ENCODE data around the gene PWWP2B.

PWWP2B gene

DNA sequence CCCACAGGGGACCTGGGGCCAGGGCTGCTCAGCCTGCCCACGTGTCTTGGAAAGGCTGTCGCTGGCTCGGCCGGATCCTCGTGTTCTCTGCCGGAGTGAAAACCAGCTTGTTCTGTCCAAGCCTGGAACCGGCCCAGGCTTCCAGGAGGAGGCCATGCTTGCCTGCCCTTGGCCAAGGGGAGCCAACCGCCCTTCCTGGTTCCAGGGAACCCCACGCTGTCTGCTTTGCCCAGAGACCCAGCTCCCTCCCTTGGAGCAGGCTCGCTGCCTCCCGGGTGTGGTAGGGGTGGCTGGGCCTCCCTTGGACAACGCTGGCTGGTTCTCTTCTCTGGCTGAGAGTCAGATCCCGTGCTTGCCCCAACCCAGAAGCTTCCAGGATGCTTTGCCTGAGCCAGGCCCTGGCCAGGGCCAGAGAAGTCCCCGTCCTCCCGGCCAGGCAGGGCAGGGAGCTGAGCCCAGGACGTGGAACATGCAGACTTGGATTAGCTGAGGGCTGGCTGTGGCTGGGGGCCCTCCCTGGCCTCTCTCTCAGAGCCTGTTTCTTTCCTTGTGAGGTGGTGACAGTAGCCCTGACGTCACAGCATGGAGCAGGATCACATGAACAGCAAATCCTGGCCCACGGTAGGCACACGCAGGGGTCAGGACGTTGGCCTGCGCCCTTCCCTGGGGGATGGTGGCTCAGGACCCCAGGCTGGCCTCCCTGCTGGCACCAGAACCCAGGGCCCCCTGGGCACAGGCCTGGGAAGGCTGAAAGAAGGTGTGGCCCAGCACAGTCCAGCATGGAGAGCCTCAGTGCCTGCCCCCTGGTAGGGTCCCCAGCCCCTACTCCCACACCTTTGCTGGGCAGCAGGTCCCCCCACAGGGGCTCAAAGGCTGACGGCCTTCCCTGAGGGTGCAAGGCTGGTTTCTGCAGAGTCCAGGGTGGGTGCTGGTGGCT lies 67.5 kb downstream of the PWWP2B start:
- H3K4me3 ChIP-seq (ENCODE audit: low read depth, low read length), result no peak overlapping the region
- POLR2A ChIA-PET, result interaction anchor here (0.6 kb wide), 1 partner anchor 168 kb away, joined by 3 read pairs; no protein-coding TSS in a partner anchor
- CTCF ChIA-PET, result interaction anchor here (1.0 to 7.1 kb wide), 5 partner anchors 10 to 174 kb away, joined by 3 to 151 read pairs (median 4); no protein-coding TSS in a partner anchor
- TF ChIP-seq, protein P1, sequence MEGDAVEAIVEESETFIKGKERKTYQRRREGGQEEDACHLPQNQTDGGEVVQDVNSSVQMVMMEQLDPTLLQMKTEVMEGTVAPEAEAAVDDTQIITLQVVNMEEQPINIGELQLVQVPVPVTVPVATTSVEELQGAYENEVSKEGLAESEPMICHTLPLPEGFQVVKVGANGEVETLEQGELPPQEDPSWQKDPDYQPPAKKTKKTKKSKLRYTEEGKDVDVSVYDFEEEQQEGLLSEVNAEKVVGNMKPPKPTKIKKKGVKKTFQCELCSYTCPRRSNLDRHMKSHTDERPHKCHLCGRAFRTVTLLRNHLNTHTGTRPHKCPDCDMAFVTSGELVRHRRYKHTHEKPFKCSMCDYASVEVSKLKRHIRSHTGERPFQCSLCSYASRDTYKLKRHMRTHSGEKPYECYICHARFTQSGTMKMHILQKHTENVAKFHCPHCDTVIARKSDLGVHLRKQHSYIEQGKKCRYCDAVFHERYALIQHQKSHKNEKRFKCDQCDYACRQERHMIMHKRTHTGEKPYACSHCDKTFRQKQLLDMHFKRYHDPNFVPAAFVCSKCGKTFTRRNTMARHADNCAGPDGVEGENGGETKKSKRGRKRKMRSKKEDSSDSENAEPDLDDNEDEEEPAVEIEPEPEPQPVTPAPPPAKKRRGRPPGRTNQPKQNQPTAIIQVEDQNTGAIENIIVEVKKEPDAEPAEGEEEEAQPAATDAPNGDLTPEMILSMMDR (IDR thresholded peaks at IDR 0.05; ENCODE audit: insufficient read depth, low read length, missing control alignments), result no peak
- no peak for DNase-seq (ENCODE audit: low read depth, low spot score)

DNA sequence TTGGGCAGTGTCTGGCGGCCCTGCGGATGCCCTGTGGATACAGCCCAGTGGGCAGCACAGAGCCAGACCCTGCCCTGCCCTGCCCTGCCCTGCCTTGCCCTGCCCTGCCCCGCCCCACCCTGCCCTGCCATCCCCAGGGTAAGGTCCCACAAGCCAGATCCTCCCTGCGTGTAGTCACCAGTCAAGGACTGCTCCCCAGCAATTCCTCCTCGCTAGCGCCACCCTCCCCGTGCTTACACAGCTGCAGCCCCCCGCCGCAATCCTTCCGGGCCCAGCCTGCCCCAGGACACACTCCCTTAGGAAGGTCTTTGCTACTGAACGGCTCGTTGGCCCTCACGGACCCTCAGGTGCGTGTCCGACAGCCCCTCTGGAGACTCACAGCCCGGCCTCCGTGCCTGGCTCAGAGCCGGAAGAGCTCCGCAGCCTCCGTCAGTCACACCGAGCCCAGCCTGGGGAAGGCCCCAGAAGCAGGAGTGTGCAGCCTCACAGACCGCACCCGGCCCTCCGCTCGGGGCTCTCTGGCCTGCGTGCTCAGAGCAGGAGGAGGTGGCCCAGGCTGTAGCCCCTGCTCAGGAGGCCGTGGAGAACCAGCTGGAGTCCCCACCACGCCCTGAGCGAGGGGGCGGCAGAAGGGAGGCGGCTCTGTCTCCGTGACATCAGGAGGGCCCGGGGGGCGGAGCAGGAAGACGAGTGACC lies 68.3 kb downstream of the PWWP2B start:
- POLR2A ChIA-PET, result interaction anchor here (0.6 kb wide), 1 partner anchor 168 kb away, joined by 3 read pairs; no protein-coding TSS in a partner anchor
- no peak for DNase-seq (ENCODE audit: low read depth, low spot score)
- TF ChIP-seq, protein P1 (IDR thresholded peaks at IDR 0.05; ENCODE audit: insufficient read depth, low read length, missing control alignments), result no peak
- CTCF ChIA-PET, result interaction anchor here (1.0 to 2.5 kb wide), 3 partner anchors 10 to 173 kb away, joined by 3 to 13 read pairs (median 4); no protein-coding TSS in a partner anchor
- no peak overlapping the region for H3K4me3 ChIP-seq (ENCODE audit: low read depth, low read length)

DNA sequence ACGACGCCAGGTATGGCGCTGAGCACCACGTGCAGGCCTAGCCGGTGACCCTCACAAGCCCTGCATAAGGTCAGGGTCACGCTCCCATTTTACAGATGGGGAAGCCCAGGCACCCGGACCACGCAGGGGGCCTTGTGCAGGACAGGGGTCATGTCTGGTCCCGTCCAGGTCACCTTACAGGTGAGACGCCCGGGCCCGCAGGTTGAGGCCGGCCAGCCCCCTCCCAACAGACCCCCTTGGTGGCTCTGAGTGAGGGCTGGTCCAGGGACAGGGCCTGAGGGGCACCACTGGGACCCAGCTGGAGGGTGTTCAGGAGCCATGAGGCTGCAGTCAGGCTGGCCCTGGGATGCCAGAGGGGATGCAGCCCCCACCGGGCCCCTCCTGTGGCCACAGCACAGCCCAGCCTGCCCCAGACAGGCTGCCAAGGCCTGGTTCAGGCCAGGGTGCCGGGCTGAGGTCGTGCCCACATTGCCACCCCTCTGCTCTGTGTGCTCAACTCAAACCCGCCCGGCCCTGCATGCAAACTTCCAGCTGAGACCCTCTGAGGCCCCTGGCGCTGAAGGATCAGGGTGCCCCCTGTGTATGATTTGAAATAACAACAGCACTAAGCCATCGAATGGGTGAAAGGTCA lies 69.0 kb downstream of the PWWP2B start:
- no peak for DNase-seq (ENCODE audit: low read depth, low spot score)
- H3K4me3 ChIP-seq (ENCODE audit: low read depth, low read length), result no peak overlapping the region
- ChIA-PET CTCF (interaction anchor here (0.7 to 0.9 kb wide), 2 partner anchors 13 to 174 kb away, joined by 3 read pairs; no protein-coding TSS in a partner anchor), POLR2A (no interaction called here)
- TF ChIP-seq, protein P1 (IDR thresholded peaks at IDR 0.05; ENCODE audit: insufficient read depth, low read length, missing control alignments), result no peak

DNA sequence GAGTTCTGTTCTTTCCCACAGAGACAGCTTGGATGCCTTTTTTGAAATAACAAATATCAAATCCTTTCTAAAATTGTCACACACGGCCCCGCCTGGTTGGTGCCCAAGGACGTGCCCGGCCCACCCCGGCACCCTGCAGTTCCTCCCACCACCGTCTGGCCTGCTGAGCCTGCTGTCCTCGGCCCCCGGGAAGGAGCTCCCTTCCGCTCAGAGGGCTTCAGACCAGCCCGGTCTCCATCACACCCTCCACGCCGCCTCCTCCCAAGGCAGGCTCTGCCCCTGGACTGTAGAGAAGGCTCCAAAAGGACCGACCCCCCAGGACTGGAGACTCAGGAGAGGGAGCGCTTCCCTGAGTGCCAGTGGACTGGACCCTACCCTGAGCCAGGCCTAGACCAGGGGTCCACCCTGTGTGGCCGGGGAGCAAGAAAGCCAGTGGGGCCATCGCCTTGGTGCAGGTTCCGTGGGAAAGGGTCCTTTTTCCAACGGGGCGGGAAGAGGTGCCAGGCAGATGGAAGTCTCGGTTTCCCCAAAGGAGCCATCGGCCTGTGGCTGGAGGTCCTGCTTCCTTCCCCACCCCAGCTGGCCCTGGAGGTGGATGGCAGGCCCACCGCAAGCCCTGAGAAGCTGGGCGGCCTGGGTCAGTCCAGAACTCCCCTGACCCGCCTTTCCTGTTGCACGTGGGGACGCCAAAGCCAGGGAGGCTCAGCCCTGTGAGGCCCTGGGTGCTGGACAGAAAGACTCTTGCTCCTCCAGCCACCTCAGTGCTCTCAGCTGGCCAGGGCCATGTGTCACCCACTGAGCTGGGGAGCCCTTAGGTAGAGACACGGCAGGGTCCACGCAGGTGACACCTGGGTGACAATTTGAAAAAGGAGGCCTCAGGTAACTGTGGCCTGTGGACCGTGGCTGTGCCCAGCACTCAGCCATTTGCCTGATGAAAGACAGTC lies 69.8 kb downstream of the PWWP2B start:
- no peak for DNase-seq (ENCODE audit: low read depth, low spot score)
- CTCF ChIA-PET, result interaction anchor here (0.7 to 1.4 kb wide), 6 partner anchors 8 to 176 kb away, joined by 3 to 6 read pairs (median 3); no protein-coding TSS in a partner anchor
- POLR2A ChIA-PET, result no interaction called here
- TF ChIP-seq, protein P1 (IDR thresholded peaks at IDR 0.05; ENCODE audit: insufficient read depth, low read length, missing control alignments), result no peak
- H3K4me3 ChIP-seq (ENCODE audit: low read depth, low read length), result no peak overlapping the region

Measured in AG04449 (cell line).